Esophagus squamous epithelium (tissue), 4 donors: ENCODE measurements around the gene KANSL1.

Experiments used
- CTCF ChIP-seq, 6 experiments: fragments of 450-650 bp in 4 of 6; fragments of 200-600 bp in 2 of 6; sonication (generic) in 2 of 6; IDR thresholded peaks; one replicate each; pipeline ENCODE4 v1.5.1; 2016 to 2019; ENCODE audit warnings: antibody characterized with exemption in 6 of 6, mild to moderate bottlenecking in 4 of 6, moderate library complexity in 4 of 6
- POLR2A ChIP-seq, 4 donors: fragments of 450-650 bp; IDR thresholded peaks; one replicate each; pipeline ENCODE4 v1.6.1; 2017; ENCODE audit warnings: antibody characterized with exemption in 4 of 4, mild to moderate bottlenecking in 4 of 4, moderate library complexity in 3 of 4

DNA sequence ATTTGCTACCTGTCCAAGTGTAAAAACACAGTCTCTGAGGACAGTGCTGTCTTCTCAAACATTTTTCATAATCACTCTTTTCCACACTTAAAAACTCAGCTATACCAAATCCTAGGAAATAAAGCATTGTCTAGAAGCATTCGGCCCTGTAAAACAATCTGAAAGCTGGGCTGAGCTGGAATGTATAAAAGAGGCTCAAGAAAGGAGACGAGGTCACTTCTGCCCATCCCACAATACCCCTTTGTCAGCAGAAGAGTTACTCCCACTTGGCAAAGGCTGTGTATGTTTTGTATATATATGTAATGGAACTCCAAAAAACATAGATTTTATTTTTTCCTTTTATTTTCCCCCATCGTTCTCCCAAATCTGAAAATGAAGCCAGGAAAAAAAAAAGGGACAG is 150.3 kb downstream of the KANSL1 start:
- TF ChIP-seq CTCF (IDR thresholded peaks at IDR 0.05): no peak
- no peak for TF ChIP-seq POLR2A (IDR thresholded peaks at IDR 0.05)
